ENCODE data around the gene ABI3BP. TPM values are rescaled to one million over a fixed set of nuclear protein-coding genes. Genes with fewer than 3 reads are reported as not detected.

ABI3BP gene
- total and polyA plus RNA-seq, 7 donors = 1.6 to 23.9 (median 6.9) TPM

- 42 to 68% (median 54%) methylated on average over 3 of the region's 3 CpGs for WGBS, 3 donors
- Histone ChIP-seq H3K4me3 (no peak overlapping the region), H3K27me3 (ENCODE audit: insufficient read depth in 3 of 3, low read length in 2 of 3) (no peaks in the 10 kb centered on the region), H3K27ac (no peak overlapping the region), H3K9me3 (no peaks in the 10 kb centered on the region), H3K4me1 (no peaks in the 10 kb centered on the region), H3K36me3 (ENCODE audit: insufficient read depth in 1 of 2, low read depth in 1 of 2) (no peaks in the 10 kb centered on the region)
- TF ChIP-seq, protein P1, sequence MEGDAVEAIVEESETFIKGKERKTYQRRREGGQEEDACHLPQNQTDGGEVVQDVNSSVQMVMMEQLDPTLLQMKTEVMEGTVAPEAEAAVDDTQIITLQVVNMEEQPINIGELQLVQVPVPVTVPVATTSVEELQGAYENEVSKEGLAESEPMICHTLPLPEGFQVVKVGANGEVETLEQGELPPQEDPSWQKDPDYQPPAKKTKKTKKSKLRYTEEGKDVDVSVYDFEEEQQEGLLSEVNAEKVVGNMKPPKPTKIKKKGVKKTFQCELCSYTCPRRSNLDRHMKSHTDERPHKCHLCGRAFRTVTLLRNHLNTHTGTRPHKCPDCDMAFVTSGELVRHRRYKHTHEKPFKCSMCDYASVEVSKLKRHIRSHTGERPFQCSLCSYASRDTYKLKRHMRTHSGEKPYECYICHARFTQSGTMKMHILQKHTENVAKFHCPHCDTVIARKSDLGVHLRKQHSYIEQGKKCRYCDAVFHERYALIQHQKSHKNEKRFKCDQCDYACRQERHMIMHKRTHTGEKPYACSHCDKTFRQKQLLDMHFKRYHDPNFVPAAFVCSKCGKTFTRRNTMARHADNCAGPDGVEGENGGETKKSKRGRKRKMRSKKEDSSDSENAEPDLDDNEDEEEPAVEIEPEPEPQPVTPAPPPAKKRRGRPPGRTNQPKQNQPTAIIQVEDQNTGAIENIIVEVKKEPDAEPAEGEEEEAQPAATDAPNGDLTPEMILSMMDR (IDR thresholded peaks at IDR 0.05) = no peak
- no peak for ATAC-seq
- no peak for DNase-seq
- intact Hi-C loops (cut with DNase I) = no loop called here
Measured at GRCh38 chr3:100981164-100981911, 11.9 kb downstream of the ABI3BP start.

DNA sequence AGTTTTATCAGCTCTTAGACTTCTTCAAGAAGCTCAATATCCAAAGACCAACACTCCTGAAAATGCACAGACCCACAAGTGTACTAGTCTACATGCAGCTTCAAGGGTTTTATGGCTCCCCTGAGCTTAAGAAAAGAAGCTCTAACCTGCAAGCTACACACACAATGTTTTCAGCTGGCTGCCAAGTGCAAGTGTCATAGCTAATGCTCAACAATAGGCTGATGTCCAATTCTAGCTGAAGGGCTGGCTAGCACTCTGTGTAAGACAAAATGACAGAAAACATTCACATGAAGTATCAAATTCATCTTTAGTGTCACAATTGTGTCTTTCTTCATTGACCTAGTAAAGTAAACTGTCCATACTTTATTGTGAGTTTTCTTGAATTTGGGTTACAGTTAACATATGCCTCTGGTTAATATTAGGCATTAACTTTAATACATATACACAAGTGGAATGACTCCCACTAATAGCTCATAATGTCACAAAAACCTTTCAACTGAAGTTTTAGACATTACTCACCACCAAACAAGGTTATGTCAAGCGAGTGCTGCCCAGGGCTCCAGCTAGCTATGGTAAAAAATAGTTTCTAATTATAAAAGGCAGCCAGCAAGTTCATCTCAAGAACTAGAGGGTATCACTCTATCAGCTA, 15.1 kb downstream of the ABI3BP start:
- DNase-seq = no peak
- ATAC-seq = no peak
- 77 to 90% (median 83%) methylated on average over 1 of the region's 1 CpG for WGBS, 3 donors
- Histone ChIP-seq H3K4me3 (no peak overlapping the region), H3K36me3 (ENCODE audit: insufficient read depth in 1 of 2, low read depth in 1 of 2) (no peaks in the 10 kb centered on the region), H3K4me1 (no peaks in the 10 kb centered on the region), H3K27me3 (ENCODE audit: insufficient read depth in 3 of 3, low read length in 2 of 3) (no peaks in the 10 kb centered on the region), H3K9me3 (no peaks in the 10 kb centered on the region), H3K27ac (no peak overlapping the region)
- intact Hi-C loops (cut with DNase I) = no loop called here
- TF ChIP-seq, protein P1 (IDR thresholded peaks at IDR 0.05) = no peak

DNA sequence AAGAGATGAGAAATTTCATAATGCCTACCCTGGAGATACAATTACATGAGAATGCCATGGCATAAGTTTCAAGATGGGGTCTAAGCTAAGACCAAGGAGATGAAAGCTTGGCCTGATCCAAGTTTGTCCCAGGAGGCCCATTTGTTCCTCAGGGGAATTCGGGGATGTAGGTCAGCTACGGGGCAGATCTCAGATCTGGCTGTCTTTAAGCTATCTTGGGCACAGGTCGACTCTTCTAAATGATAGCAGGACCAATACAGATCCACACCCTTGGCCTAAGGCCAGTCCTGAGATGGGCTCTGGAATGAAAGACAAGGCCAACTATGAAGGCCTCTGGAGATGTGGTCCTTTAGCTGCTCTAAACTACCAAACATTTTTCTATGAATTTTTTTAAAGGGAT, 16.6 kb downstream of the ABI3BP start:
- Histone ChIP-seq H3K36me3 (ENCODE audit: insufficient read depth in 1 of 2, low read depth in 1 of 2) (no peaks in the 10 kb centered on the region), H3K9me3 (no peaks in the 10 kb centered on the region), H3K4me3 (no peak overlapping the region), H3K4me1 (no peaks in the 10 kb centered on the region), H3K27ac (no peak overlapping the region), H3K27me3 (ENCODE audit: insufficient read depth in 3 of 3, low read length in 2 of 3) (no peaks in the 10 kb centered on the region)
- intact Hi-C loops (cut with DNase I) = no loop called here
- ATAC-seq = no peak
- 55 to 67% (median 67%) methylated on average over 3 of the region's 3 CpGs for WGBS, 3 donors
- DNase-seq = no peak
- TF ChIP-seq, protein P1 (IDR thresholded peaks at IDR 0.05) = no peak

GRCh38 chr3:100975714-100976113, 17.5 kb downstream of the ABI3BP start:
- intact Hi-C loops (cut with DNase I) = no loop called here
- ATAC-seq = peak in 1 of 4 donors; percentile 32
- 77 to 81% (median 81%) methylated on average over 2 of the region's 2 CpGs for WGBS, 3 donors

More at GRCh38 chr3:100975714-100976113, 17.5 kb downstream of the ABI3BP start:
- H3K36me3 ChIP-seq (ENCODE audit: insufficient read depth in 1 of 2, low read depth in 1 of 2) = no peaks in the 10 kb centered on the region
- TF ChIP-seq, protein P1 (IDR thresholded peaks at IDR 0.05) = no peak
- no peak overlapping the region for H3K4me3 ChIP-seq
- H3K27ac ChIP-seq = no peak overlapping the region
- DNase-seq = no peak
- H3K9me3 ChIP-seq = no peaks in the 10 kb centered on the region
- H3K4me1 ChIP-seq = no peaks in the 10 kb centered on the region
- no peaks in the 10 kb centered on the region for H3K27me3 ChIP-seq (ENCODE audit: insufficient read depth in 3 of 3, low read length in 2 of 3)

All from psoas muscle (tissue), 8 donors.